ENCODE measurements around the gene REXO4.

Gene REXO4, protein sequence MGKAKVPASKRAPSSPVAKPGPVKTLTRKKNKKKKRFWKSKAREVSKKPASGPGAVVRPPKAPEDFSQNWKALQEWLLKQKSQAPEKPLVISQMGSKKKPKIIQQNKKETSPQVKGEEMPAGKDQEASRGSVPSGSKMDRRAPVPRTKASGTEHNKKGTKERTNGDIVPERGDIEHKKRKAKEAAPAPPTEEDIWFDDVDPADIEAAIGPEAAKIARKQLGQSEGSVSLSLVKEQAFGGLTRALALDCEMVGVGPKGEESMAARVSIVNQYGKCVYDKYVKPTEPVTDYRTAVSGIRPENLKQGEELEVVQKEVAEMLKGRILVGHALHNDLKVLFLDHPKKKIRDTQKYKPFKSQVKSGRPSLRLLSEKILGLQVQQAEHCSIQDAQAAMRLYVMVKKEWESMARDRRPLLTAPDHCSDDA

DNA sequence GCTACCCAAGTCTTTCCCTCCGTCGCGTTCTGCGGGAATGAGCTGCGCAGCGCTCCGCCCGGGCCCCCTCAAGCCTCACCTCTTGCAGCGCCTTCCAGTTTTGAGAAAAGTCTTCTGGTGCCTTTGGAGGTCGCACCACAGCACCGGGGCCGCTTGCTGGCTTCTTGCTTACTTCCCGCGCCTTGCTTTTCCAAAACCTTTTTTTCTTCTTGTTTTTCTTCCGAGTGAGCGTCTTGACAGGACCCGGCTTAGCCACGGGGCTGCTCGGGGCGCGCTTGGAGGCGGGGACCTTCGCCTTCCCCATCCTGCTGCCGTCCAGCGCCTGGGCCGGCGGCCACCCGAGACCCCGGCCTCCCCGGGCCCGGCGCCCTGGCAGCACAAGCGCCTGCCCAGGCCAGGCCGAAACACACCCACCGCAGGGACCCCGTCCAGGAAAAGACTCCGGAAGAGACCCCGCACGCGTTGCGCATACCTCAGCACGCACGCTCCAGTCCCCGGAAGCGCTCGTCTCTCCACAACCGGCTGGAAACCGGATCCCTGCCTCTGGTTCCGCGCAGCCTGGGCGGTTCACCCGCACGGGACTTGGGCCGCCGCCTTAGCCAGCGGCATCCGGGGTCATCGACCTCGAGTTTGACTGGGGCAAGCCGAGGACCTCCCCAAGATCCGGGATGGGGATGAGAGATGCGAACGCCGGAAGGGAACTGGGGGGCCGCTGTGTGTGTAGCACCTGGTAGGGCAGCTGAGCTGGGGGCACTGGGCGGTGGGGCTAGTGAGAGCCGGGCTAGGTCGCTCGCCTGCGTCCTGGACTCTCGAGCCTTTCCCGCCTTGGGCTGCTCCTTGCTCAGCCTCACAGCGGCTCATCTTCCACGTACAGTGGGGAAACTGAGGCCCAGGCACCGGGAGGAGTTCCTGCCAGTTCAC lies at the start of gene REXO4:
REXO4 (minus strand) TSS at position 470 of the 921 bp plus-strand sequence; CDS start at position 304, 166 bp downstream.
- DNase-seq (ENCODE audit: low read depth, low spot score) = peak; percentile 96

DNA sequence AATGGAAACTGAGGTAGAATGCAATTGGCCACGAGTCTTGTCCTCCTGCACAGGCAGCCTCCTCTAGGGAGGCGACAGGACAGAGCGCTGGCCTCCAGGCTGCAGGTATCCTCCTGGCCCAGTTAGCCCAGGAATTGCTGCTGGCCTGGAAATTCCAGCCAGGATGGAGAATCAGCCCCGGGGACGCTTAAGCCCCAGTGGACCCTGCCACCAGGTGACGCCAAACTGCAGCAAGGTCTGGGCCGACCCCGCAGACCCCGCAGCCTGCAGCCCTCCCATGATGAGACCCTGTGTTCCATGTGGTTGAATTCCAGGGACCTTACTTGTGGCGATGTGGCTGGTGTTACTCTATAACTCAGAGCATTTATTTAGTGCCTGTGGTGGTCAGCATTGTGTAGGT lies 49.3 kb upstream of the REXO4 start:
- DNase-seq (ENCODE audit: low read depth, low spot score) = peak; percentile 71

DNA sequence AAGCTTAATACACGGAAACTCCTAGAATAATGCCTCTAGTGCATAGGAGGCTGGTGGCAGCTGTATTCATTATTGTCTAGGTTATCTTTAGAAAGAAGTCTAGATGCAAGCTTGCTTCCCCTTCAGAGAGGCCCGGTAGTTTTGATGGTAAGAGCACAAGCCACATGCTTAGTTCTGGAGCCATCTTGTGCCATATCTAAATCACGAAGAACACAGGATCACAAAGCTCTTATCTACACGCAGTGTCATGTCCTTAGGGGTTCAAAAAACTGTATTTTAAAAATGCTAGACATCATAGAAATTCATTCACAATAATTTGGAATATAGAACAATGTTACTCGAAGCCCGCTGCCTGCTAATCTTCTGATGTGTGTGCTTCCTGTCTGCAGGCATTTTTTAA lies 48.2 kb upstream of the REXO4 start:
- no peak for DNase-seq (ENCODE audit: low read depth, low spot score)

DNA sequence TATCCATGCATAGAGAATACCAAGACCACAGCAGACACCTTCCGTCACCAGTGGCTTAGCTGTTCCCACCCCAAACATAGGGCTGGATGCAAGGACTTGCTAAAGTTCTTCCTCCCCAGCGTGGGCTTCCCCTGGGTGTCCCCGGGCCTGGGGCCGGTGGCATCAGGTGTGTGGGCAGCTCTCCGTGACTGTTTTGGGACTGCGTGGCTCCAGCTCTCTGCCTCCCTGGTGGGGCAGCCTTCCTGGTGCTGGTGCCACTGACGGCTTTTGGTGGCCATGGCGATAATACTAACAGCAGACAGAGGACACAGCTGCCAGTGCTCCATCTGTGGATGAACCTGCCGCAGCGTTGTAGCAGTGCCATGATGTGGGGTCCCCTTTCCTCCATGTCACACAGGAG lies 46.8 kb upstream of the REXO4 start:
- DNase-seq (ENCODE audit: low read depth, low spot score) = no peak

DNA sequence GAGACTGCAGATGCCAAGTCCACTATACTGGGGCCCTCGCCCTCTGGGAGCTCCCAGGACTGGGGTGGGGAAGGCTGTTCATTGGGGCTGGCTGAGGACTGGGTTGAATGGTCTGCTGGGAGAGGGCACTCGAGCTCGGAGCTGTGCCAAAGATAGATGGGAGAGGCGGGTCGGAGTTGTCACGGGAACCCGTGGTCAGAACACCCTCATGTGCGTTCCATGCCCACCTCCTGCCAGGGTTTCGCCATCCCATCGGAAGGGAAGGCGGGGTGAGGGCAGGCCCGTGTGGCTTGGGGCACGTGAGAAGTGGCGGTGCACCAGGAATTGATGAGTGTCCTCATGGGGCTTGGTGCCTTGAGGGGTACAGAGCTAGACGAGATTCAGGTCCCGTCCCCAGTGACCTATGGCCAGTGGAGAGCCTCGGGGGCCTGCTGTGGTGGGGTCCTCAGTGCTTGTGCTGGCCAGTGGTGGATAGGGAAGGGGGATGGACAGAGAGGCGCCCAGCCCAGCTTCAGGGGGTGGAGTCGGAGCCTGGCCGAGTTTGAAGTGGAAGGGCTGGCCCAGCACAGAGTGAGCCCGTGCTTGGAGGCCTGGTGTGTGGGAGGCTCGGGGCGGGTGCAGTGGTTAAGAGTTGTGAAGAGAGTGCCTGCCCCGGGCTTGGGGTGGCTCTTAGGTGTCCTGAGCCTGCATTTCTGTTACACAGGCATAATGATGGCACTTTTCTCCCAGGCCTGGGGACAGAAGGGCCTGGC lies 46.2 kb upstream of the REXO4 start:
- no peak for DNase-seq (ENCODE audit: low read depth, low spot score)

DNA sequence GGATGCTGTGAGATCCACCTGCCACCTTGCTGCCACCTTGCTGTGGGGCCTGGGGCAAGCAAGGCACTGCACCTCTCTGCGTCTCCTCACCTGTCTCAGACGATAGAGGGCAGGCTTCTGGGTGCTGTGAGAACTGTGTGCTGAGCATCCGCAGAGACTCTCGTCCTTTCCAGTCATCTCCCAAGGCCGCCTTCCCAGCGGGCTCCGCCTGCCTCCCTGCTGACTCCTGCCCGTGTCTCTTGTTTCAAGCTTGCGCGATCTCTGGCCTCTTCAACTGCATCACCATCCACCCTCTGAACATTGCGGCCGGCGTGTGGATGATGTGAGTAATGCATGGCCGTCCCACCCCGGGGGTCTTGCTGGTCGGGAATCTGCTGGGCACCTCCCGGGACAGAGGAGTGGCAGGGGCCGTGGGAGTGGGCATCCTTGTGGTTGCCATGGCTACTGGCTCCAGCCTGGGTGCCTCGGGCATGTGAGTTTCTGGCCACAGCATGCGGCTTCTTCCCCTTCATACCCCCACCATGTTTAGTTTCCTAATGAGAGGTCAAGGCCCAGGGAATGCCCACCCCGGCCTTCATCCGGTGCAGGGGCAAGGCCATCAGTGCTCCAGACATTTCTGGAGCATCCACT lies 45.5 kb upstream of the REXO4 start:
- no peak for DNase-seq (ENCODE audit: low read depth, low spot score)

DNA sequence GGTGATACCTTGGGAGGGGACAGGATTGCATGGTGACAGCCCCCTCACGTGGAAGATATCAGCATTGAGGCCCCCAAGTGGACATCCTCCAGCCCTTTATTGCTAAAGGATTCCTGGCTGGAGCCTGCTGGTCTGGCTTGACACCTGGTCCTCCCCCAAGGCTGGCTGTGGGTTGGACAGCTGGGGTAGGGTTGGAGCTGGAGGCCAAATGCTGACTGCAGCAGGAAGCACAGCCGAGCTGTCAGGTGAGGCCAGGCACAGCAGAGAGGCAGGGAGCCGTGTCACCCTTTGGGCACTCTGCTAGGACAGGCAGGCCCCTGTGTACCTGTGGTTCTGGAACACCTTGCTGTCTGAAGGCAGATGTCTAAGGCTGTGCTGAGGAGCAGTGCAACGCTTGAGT lies 44.2 kb upstream of the REXO4 start:
- DNase-seq (ENCODE audit: low read depth, low spot score) = no peak

DNA sequence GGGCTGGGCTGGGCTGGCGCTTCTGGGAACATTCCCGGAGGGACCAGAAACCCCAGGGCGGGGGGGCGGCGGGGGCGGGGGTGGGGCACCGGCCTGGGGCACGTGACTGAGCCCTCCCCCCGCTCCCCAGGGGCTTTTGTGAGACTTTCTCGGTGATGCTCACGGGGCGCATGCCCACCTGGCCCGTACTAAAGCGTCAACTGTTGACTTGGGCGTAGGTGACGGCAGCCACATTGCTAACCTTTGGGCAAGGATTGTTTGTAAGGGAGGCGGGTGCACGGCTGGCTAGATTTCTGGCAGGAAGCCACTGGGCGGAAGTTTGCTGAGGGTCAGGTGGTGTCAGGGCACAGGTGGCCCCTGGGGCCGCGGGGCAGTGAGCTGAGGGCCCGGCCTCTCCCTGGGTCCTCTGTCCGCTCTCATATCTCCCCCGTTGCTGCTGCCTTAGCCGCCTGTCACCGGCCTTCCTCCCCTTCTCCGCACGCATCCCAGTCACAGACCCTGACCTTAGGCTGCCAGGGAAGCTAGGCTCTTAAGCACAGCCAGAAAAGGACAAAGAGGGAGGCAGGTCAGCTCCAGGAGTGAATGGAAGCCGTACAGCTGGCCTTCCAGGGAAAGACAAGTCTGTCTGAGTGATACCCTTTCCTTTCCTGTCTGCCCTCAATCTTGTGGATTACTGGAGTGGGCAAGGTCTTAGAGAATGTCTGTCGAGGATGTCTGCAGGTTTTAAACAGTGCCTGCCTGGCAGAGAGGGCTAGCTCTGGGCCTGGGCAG lies 42.8 kb upstream of the REXO4 start:
- DNase-seq (ENCODE audit: low read depth, low spot score) = peak; percentile 71

DNA sequence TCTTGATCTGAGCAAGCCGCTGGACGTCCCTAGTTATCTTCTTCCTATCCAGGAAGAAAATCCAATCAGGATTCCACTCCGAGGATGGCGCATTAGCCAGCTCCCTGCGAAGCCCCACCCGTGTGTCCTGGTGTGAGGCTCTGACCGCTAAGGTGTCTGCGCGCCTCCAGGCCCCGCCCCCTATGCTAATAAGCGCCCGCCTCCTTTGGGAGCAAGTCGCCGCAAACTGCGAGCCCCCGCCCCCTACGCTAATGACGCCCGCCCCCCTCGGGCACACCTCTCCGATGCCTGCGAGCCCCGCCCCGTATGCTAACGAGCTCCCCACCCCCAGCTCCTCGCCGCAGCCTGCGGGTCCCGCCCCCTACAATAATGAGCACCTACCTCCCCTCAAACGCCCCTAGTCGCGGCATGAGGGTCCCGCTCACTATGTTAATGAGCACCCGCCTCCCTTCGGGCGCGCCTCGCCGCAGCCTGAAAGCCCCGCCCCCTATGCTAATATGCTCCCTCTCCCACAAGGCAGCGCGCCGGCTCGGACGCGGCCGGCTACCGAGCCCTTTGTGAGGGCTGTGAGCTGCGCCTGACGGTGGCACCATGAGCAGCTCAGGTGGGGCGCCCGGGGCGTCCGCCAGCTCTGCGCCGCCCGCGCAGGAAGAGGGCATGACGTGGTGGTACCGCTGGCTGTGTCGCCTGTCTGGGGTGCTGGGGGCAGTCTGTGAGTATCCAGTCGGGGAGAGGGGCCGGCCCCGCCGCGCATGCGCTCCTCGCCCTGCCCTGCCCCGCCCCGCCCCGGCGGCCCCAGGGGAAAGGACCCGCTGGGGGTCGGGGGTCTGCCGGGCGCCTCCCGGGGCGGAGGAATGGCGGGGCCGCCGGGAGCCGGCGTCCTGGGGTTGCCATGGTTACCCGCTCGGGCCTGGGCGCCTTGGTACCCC lies 41.9 kb upstream of the REXO4 start, which contains the start of gene CACFD1:
CACFD1 (plus strand) TSS at position 503 of the 929 bp plus-strand sequence; CDS start at position 592, 89 bp downstream.
- DNase-seq (ENCODE audit: low read depth, low spot score) = peak; percentile 99

DNA sequence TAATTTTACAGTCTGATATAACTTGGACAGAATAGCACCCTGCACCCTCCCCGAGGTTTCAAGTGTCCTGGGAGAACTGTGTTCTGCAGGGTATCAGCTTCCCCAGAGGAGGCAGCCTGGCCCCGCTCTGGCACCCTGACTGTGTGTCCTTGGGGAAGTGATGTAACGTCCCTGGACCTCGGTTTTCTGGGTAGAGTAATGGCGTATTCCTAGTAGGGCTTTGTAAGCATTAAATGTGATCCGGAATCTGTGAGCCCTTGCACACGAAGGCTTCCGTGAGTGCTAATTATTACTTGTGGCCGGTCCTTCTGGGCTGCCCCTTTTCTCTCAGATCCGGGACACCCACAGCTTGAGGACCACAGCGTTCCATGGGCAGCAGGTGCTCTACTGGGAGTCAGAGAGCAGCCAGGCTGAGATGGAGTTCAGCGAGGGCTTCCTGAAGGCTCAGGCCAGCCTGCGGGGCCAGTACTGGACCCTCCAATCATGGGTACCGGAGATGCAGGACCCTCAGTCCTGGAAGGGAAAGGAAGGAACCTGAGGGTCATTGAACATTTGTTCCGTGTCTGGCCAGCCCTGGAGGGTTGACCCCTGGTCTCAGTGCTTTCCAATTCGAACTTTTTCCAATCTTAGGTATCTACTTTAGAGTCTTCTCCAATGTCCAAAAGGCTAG lies 41.0 kb upstream of the REXO4 start:
- no peak for DNase-seq (ENCODE audit: low read depth, low spot score)

DNA sequence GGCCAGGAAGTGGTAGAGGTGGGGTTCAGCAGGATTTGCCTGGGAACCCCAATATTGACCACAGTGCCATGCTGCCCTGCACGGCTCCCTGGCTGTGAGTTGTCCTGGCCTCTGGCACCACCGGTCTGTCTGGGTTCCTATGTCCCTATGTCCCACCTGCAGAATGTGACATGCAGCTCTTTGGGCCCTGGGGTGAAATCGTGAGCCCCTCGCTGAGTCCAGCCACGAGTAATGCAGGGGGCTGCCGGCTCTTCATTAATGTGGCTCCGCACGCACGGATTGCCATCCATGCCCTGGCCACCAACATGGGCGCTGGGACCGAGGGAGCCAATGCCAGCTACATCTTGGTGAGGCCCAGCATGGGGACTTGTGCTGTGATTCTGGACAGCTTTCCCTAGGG lies 39.9 kb upstream of the REXO4 start:
- DNase-seq (ENCODE audit: low read depth, low spot score) = no peak

DNA sequence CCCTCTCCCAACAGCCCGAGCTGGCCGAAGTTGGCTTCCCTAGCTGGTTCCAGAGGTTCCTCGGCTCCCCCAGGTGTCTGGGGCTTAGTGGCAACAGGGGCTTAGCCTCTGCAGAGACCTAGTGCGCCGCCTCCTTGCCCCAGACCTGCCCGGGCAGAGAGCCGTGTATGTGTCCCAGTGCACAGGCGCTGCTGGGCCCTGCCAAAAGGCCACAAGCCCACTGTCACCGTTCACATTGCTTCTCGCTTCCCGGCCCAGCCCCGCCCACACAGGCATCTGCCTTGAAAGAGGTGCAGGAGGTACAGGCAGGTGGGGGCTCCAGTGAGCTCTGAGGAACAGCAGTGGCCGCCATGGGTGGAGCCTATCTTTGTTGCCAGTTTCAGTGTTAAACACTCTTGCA lies 39.4 kb upstream of the REXO4 start:
- peak; percentile 44 for DNase-seq (ENCODE audit: low read depth, low spot score)

DNA sequence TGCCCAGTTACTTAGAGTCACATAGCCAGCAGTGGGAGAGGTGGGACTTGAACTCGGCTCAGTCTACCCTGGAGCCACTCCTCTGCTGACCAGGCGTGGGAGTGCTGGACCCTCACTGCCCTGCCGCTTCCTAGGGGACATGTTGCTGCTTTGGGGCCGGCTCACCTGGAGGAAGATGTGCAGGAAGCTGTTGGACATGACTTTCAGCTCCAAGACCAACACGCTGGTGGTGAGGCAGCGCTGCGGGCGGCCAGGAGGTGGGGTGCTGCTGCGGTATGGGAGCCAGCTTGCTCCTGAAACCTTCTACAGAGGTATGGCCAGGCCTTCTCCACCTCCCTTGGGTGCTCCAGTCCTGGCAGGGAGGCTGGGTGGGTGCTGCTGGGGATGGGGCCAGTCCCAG lies 38.6 kb upstream of the REXO4 start:
- DNase-seq (ENCODE audit: low read depth, low spot score) = no peak

DNA sequence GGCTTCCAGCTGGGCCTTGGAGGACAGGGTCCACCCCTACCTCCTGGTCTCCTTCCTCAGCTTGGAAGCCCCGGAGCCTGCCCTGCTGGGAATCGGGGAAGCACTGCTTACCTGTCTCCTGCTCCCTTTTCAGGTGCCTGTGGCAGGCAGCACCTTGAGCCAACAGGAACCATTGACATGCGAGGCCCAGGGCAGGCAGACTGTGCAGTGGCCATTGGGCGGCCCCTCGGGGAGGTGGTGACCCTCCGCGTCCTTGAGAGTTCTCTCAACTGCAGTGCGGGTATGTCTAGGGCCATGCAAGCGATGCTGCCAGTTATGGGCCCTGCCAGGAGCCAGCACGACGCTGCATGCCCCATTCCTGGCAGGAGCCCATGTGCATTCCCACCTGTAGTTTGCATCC lies 38.1 kb upstream of the REXO4 start:
- DNase-seq (ENCODE audit: low read depth, low spot score) = no peak

DNA sequence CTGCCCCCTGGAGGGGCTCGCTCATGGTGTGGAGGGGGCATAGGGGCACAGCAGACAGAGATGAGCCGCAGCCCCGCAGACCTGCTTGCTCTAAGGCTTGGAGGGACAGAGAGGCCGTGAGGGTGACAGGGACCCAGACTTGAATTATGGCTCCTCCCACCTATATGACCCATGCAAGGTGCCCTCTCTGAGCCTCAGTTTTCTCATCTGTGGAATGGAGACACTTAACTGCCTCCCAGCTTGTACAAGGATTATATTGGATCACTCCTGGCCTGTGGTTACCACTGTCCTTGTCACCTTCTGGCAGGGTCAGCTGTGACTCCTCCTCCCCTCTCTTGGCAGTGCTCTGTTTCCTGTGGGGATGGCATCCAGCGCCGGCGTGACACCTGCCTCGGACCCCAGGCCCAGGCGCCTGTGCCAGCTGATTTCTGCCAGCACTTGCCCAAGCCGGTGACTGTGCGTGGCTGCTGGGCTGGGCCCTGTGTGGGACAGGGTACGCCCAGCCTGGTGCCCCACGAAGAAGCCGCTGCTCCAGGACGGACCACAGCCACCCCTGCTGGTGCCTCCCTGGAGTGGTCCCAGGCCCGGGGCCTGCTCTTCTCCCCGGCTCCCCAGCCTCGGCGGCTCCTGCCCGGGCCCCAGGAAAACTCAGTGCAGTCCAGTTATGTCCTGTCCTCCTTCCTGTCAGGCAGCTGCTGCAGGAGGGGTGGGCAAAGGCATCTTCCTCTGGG lies 37.3 kb upstream of the REXO4 start:
- DNase-seq (ENCODE audit: low read depth, low spot score) = no peak

DNA sequence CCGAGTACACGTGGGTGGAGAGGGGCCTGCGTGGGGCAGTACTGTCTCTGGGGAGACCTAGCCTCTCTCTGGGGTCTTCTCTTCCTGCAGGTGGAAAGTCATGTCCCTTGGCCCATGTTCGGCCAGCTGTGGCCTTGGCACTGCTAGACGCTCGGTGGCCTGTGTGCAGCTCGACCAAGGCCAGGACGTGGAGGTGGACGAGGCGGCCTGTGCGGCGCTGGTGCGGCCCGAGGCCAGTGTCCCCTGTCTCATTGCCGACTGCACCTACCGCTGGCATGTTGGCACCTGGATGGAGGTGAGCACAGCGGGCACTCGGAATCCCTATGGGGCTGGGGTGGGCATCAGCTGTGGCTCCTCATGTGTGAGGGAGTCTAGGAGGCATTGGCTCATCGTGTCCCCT lies 36.5 kb upstream of the REXO4 start:
- DNase-seq (ENCODE audit: low read depth, low spot score) = no peak

DNA sequence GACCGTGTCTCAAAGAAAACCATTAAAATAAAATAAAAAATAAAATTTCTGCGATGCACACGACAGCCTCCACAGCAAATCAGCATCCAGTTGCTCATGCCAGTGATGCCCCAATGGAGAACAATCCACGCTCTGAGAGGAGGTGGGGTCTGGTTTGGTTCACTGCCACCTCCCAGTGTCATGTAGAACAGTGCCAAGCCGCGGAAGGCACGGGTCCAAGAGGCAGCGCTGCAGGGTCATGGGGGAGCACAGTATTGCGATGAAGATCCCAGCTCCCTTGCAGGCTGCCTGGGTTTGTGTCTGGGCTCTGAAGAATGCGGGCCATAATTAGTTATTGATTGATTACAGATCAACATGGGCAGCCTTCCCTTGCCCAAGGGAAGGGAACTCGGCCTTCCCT lies 35.8 kb upstream of the REXO4 start:
- DNase-seq (ENCODE audit: low read depth, low spot score) = no peak

DNA sequence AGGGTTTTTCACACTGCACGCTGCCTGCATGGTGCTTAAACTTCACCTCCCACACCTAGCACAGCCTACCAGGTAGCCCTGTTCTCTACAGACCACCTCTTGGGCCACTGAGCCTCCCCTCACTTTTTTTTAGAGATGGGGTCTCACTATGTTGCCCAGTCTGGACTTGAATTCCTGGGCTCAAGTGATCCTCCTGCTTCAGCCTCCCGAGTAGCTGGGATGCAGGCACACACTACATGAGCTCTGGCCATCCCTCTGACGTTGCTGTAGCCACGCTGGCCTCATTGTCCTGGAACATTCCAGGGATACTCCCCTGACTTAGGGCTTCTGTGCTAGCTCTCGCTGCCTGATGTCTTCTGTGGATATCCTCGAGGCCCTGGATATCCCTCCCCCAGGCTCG lies 34.8 kb upstream of the REXO4 start:
- DNase-seq (ENCODE audit: low read depth, low spot score) = no peak
